DOHH2 (cell line): ENCODE data around the gene MAGEC3.

Experiments
- CTCF ChIP-seq: fragments of 200-600 bp; sonication (generic); IDR thresholded peaks from one replicate; pipeline ENCODE4 v1.5.1; 2014; ENCODE audit warnings: antibody characterized with exemption, mild to moderate bottlenecking, low read depth, low read length; ENCODE audit not compliant: poor library complexity, severe bottlenecking
- EZH2phosphoT487 ChIP-seq: fragments of 200-600 bp; sonication (generic); IDR thresholded peaks from 2 replicates; pipeline ENCODE4 v1.6.1; 2017; ENCODE audit warnings: borderline replicate concordance, mild to moderate bottlenecking, antibody characterized with exemption, low read length, moderate library complexity, mixed read lengths

GRCh38 chrX:141814213-141814857 is 23.8 kb upstream of the MAGEC3 start:
- TF ChIP-seq CTCF (no peak), EZH2phosphoT487 (no peak)
